SHP77 (cell line): ENCODE data around the gene CASD1.
A peak's percentile ranks its signal among the peaks of the same experiment; 100 is the strongest.

Experiments used
- DNase-seq, 2 experiments: peaks; one replicate each; lab custom pipeline; 2025; lab: John Stamatoyannopoulos, UW

The CASD1 gene

DNA sequence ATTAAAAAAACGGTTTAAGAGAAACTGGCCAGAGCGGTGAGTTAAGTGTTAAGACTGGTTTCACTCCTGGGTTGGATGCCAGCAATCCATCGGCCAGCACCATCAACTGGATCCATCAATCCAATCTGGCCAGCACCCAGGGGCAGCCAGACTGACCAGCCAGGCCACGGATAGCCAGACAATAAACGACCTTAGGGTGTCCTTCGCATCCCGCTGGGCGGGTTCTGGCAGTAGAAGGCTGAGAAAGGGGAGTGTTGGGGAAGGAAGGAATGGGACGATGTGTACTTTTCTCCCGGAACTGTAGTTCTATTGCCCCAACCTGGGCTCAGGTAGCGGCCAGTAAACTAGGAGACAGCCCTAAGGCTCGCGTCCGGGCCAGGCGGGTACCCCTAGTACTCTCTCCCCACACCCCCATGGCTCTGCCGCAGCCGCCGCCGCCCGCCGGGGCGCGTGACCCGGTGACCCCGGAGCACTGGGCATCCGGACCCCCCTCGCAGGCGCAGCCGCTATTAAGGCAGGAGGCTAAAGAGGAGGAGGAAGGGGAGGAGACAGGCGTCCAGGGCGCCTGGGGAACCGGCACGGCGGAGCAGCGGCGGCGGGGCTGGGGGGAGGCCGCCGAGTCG is at the start of gene CASD1:
CASD1 (plus strand) TSS at position 546 of the 623 bp plus-strand sequence. CDS start 276 bp downstream, outside the sequence.
- peak; percentile 20 to 29 for DNase-seq

DNA sequence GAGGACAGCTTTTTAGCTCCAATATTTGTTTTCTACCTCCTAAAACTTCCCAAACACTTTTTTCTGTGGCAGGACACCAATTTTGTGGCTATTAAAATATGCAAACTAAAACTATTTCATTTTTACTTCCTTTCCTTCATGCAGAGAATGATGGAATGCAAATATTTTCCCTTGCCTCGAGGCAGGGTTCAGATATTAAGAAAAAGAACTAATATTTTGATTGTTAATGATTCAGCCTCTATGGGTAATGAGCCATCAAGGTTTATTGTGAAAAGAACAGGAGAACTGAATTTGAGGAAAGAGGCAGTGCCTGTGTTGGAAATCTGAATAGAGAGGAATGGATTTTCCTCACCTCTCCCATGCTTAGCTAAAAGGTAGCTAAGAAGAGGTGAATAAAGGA is 43.1 kb upstream of the CASD1 start:
- DNase-seq: no peak

DNA sequence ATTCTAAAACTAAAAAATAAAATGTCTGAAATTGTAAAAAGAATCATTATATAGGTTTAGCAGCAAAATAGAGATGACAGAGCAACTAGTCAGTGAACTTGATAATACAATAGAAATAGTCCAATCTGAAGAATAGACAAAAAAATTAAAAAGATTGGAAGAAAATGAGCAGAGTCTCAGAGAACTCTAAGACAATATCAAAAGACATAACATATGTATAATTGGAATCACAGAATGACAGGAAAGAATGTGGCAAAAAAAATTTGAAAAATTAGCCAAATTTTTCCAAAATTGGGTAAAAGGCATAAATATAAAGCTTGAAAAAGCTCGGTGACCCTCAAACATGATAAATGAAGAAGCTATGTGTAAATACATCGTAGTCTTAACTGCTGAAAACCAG is 38.0 kb upstream of the CASD1 start:
- DNase-seq: no peak

DNA sequence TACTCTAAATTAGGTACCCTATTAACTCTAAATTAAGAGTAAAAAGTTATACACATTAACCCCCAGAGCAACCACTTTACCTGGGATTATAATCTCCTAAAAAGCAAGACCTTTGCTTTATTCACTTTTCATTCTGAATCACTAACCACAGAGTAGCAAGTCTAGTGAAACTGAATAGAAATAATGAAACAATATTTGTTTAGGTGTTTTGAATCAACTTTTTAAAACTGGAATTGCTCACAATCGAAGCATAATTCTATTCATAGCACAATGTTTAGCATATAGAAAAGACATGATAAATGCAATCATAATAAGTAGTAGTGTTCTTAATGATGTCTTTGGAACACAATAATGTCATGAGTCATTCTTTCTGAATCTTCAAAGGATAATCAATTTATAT is 37.0 kb upstream of the CASD1 start:
- no peak for DNase-seq

DNA sequence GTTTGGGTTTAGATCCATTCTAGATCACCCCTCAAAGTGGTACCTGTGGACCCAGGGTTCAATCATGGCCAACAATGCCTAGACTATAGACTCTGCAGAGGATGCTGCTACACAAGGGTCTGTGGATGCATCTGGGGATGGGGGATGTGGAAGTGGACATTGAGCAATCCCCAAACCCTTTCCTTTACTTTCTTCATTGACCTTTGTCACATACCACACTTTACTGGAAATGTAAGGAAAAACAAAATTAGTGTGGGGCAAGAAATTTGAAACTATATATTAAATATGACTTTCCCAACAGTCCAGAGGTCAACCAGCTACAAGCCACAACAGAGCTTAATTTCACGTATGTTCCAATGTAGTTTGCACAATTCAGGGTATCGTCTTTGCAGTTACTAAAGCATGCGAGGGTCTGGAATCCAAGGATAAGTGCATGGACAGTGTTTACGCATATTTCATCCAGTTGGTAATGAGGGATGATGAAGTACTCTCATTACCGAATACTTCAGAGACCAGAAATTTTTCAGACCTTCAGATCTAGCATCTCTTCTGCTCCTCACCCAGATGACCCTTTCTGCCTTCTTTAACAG is 33.3 kb upstream of the CASD1 start:
- DNase-seq: no peak

DNA sequence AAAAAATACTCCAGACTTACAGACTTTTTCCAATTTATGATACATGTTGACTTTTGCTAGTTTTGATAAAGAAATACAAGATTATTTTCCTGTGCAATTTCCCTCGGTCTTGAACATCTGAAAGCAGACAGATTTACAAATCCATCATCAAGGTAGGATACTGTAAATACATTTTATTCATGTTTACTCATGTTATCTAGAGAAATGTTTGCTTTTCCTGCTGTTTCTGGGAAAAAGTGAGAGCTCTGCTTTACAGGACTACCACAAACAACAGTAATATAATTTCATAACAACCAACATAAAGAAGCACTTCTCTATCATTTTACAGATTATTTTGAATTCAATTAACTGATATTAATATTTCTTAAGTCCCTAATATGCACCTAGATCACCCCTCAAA is 31.7 kb upstream of the CASD1 start:
- no peak for DNase-seq

DNA sequence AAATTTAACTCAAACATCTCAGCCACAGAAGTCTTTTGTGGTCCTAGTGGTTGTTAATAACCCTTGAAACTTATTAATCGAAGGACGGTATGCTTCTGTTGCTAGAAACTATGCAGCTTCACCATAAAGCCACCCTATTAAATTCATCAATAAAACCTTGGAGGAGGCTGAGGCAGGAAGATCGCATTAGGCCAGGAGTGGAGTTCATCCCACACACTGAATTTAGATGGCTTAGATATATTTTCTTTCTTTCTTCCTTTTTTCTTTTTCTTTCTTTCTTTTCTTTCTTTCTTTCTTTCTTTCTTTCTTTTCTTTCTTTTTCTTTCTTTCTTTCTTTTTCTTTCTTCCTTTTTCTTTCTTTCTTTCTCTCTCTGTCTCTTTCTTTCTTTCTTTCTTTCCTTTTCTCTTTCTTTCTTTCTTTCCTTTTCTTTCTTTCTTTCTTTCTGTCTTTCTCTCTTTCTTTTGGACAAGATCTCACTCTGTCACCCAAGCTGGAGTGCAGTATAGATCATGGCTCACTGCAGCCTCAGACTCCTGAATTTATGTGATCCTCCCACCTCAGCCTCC is 30.9 kb upstream of the CASD1 start:
- no peak for DNase-seq

DNA sequence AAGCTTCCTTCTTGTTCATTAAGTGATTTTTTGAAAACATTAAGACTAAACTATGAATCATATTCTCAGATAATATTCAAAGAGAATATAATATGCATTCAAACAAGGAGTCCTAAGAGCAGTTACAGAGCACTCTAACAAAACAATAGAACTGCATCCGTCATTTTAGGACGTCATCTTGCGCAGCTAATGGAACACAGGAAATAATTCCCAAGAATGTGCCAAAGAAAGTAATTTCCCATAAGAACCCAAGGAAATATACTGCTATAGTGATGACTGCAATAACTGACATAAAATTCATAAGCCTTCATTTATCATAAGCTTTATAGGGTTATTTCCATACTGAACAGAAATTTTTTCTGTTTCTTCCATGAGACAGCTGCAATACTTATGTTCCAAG is 28.3 kb upstream of the CASD1 start:
- no peak for DNase-seq

DNA sequence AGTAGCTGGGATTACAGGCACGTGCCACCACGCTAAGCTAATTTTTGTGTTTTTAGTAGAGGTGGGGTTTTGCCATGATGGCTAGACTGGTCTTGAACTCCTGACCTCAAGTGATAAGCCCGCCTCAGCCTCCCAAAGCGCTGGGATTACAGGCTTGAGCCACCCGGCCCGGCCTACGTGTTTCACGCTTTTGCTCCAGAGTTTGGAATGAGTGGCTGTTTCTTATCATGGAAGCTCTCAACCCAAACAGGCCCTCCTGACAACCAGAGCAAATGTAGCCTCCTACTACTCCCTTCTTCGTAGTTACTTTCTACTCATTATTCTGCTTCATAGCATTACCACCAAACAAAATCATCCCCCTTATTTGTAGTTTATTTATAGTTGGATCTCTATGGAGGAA is 26.8 kb upstream of the CASD1 start:
- no peak for DNase-seq

DNA sequence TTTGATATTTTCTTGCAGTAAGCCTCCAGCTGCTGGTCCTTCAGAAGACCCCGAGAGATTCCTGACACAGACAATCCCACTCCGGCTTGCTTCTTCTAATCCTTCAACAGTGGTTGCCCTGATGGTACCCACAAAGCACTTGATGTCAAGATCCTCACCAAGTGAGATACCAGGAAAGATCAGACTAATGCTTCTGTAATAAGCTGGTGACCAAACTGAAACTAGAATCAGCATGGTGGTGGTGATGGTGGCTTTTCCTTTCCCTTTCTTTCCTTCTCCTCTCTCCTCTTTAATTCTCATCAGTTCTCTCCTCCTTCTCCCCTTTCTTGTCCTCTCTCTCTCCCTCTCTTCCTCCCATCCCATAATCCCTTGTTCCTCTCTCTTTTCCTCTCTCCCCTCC is 25.8 kb upstream of the CASD1 start:
- DNase-seq: no peak

DNA sequence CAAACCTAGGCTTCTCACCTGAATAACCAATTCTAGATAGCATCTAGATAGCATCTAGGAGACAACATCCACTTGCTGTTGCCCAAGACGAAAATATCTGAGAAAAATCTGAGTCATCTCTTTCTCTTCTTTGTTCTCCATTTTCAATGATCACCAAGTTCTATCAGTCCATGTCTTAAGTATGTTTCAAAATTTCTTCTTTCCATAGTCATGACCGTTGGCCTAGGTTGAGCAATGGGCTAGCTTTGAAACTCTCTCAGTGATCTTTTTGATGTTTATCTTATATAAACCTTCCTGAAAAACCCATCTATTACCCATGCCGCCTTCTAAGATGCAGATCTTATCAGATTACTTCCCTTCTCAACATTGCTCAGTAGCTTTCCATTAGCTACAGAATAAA is 23.4 kb upstream of the CASD1 start:
- no peak for DNase-seq

DNA sequence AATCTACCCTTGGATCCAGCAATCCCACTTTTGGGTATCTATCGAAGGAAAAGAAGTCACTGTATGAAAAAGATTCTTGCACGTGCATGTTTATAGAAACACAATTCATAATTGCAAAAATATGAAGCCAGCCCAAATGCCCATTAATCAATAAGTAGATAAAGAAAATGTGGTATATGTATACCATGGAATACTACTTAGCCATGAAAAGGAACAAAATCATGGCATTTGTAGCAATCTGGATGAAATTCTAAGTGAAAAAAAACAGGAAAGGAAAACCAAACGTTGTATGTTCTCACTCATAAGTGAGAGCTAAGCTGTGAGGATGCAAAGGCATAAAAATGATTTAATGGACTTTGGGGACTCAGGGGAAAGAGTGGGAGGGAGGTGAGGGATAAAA is 18.2 kb upstream of the CASD1 start:
- no peak for DNase-seq

DNA sequence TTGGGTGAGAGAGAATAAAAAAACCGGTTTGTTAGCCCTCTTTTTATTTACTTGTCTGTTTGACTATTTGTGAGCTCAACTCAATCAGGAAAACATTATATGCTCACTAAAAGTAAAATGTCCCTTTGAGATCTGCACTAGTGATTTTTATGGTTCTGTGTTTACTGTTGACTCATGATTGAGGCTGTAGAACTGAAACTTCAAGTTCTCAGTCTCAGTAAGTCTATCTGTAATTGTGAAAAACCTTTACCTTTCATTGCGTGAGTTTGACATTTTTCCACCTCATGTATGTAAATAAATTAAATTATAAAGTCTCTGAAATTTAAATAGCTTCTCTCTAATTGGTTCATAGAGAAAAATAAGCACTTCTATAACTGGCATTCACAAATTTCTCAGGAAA is 17.0 kb upstream of the CASD1 start:
- no peak for DNase-seq

DNA sequence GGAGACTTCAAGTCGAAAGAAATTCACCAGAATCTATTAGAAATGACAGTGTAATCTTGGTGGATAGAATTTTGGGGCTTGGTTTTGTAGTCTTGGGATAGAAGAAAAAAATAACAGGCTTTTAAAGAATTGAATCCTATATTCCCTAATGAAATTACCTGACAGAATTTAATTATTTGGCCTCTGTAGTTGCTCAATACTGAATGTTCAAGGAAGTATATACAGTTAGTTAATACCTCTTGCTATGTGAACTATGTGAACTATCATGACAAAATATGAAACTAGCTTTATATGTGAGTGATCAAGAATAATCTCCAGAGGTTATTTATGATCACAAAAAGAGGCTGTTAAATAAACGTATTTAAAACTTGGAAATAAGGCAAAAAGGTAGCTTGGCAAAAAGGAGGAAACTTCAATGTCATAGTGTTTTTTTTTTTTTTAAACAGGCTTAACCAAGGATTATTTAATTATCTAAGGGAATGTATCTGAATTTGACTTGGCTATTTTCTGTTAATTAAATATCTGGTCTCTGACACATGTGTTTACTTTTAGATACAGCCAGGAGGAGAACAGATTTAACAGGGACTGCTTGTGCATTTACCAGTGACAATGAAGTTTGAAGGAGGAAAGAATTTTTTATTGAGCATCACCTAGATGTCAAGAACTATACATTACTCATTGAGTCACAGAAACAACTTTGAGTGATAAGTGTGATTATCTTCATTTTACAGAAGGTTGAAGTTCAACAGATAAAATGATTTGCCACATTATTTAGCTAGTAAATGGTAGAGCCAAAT is 11.5 kb upstream of the CASD1 start:
- DNase-seq: no peak

DNA sequence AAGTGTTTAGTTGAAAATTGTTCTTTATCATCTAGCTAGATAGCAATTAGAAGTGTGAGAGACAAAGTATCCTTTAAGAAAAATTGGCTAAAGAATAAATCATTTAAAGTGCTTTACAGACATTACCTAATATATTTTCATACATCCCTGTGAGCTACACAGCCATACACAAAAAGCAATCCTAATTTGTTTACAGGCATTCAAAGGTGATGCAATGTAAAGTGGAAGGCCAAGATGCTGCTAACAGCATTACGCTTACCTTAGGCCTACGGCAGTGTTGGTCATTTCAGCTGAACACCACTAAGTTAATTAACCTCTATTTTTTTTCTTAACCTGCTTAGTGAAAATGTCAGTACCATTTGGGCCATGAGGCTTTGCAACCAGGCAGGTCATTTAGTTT is 10.7 kb upstream of the CASD1 start:
- DNase-seq: no peak

DNA sequence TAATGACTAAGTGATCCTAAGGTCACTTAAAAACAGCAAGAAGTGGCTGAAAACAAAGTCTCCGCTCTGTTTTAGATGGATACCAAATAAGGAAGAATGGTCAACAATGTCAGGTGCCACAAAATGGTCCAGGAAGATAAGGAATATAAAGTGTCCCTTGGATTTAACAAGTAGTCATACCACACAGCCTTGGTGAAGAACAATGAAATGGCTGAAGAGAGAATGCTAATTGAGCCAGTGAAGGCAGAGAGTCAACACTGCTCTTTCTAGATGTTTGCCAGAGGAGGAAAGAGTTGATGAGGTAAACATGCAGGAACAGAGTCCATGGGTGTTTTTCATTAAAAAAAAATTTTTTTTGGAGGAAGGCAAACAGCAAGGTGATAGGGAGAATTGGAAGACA is 2.1 kb upstream of the CASD1 start:
- no peak for DNase-seq

DNA sequence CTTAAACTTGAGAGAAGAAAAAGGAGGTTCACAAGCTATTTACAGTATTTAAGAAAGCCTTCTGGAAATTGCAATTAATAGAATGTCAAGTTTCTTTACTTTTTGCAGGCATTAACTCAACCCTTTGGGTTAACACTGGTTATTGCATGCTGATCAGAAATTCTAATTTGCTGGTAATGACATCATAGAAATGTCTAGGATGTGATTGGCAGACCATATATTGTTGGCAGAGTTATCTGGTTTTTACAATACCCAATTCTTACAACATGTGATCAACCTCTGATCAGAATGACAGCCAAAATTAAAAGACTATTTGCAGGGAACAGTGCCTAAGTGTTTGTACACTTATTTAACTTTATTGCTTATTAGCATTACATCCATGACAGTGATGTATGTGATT is 1.6 kb upstream of the CASD1 start:
- no peak for DNase-seq

DNA sequence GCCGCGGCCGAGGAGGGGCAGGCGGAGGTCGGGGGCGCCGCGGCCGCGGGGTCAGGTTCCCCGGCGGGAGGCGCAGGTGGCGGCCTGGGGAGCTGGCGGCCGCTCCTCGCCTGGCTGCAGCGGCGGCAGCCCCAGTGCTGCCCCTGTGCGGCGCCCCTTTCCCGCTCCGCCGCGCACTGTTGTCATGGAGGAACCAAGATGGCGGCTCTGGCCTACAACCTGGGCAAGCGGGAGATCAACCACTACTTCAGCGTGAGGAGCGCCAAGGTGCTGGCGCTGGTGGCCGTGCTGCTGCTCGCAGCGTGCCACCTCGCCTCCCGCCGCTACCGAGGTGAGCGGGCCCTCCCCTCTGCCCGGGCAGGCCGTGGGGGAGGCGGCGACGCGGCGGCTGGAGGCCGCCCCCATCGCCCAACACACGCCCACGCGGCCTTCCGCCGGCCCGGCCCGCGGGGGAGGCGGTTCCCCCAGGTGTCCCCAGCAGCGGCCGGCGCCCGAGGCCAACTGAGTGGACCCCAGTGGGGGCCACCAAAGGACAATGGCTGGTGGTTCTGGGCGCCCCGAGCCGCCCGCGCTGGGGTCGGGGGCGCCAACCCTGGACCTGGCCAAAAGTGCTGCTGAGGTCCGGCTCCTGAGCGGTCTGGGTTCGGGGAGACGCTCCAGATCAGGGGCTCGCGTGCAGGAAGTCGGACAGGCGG is 425 bp downstream of the CASD1 start:
- DNase-seq: peak; percentile 39 to 71

DNA sequence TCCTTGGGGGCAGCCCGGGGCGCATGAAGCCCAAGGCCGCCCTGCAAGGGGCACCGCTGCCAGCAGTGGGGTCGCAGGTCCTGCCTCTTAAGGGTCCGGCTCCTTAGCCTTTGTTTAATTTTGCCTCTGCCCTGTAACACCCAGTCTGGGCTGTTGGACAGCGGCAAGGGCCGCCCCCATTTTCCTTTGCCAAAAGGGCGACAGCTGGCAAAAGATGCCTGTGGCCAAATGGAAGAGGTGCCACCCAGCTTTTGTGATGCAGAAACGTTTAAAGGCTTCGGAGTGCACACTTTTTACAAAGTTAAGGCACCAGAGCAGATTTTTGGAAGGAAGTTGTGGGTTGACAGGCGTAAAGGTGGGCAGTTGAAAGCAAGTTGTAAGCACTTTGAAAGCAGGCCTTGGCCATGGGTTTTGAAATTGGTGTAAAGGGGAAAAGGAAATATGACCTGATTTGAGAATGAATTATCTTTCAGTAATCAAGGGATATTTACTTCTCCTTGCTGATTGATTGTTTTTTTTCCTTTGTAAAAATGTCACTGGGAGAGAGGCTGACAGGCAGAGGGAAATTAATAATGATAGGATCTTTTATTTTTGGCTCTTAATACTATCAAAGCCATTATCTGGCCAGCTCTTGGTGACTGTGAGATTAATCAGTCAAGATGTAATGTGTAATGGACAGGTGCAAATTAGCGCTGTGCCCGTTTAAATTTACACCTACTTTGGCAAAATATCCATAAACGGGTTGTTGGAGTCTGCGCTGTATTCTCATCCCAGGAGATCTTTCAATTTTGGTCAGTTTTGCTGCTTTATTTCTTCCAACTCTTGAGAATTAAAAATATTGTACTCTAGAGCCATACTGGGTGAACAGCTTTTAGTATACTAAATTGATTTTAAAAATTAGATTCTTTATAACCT is 1.2 kb downstream of the CASD1 start:
- peak; percentile 21 to 37 for DNase-seq

DNA sequence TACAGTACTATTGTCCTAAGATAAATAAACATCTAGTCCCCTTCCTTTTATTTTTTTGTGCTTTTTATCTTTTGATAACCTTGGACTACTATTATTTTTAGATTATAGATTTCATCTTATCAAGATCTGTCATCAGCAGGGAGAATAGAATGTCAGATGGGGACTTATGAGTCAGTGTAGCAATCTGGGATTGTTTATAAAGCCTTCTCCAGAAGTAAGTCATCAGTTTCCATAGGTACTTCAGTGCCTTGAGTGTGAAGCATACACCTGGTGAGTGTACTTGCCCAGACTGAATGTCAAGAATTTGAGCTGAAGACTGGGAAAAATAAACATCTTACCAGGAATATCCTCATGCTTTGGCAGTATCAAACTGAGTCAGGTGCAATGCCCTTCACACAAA is 2.1 kb downstream of the CASD1 start:
- no peak for DNase-seq
